A549 (cell line): Measurements from ENCODE around the gene MUC12. TPM values are rescaled to one million over a fixed set of nuclear protein-coding genes. Genes with fewer than 3 reads are reported as not detected.

Source experiments
- ATAC-seq, 2 experiments: fragments of 200-7000 bp in 1 of 2; fragments of >200 bp in 1 of 2; cut with Nextera tagmentation in 1 of 2; cut with Tn5 transposase in 1 of 2; 3 replicates each; pipeline versions ENCODE4 v1.8.0 to v1.9.1; 2018 to 2020; ENCODE audit warnings: mild to moderate bottlenecking in 1 of 2, moderate library complexity in 1 of 2
- CTCF ChIA-PET: fragments of 300-600 bp; sonication (Branson Sonifier 250); formaldehyde crosslinking; extraction: SDS; loops from one replicate; lab custom pipeline; 2021; ENCODE audit warnings: antibody characterized with exemption, inconsistent platforms; lab: Yijun Ruan, JAX
- POLR2A ChIA-PET: fragments of 350-600 bp; formaldehyde crosslinking; extraction: SDS; loops from one replicate; lab custom pipeline; 2021; ENCODE audit warnings: antibody characterized with exemption, inconsistent platforms; lab: Yijun Ruan, JAX
- DNase-seq, 2 experiments: peaks; one replicate each; pipeline versions ENCODE4 v3.0.0 to v3.0.0-alpha.2; 2011 to 2016; ENCODE audit warnings: low read depth in 1 of 2, low spot score in 1 of 2
- FAIRE-seq: peaks from 2 replicates; lab custom pipeline; 2011; peaks lifted over from hg19 to GRCh38; lab: Jason Lieb, UNC
- H3K27ac ChIP-seq, 2 experiments: fragments of >200 bp; sonication (Bioruptor Twin); formaldehyde crosslinking; 3 replicates each; pipeline ENCODE4 v1.5.1; 2016 to 2017
- H3K4me1 ChIP-seq: fragments of >200 bp; sonication (Bioruptor Twin); formaldehyde crosslinking; 3 replicates; pipeline ENCODE4 v1.6.1; 2016
- H3K4me2 ChIP-seq: fragments of >200 bp; sonication (Bioruptor Twin); formaldehyde crosslinking; 3 replicates; pipeline ENCODE4 v1.6.1; 2016
- H3K4me3 ChIP-seq: fragments of >200 bp; sonication (Bioruptor Twin); formaldehyde crosslinking; 3 replicates; pipeline ENCODE4 v1.5.1; 2016
- H3K9me3 ChIP-seq: fragments of >200 bp; sonication (Bioruptor Twin); formaldehyde crosslinking; 3 replicates; pipeline ENCODE4 v1.6.1; 2016
- CBX8 ChIP-seq: fragments of 200-600 bp; sonication (generic); IDR thresholded peaks from 2 replicates; pipeline ENCODE4 v1.6.1; 2016
- E2F6 ChIP-seq: IDR thresholded peaks from 2 replicates; pipeline ENCODE4 v1.6.1; 2012; ENCODE audit warnings: low read depth, borderline replicate concordance
- ELK1 ChIP-seq: fragments of 150-350 bp; IDR thresholded peaks from 2 replicates; pipeline ENCODE4 v1.6.1; 2014; ENCODE audit warnings: low read depth, mild to moderate bottlenecking, low read length
- ESRRA ChIP-seq: fragments of 150-350 bp; IDR thresholded peaks from 2 replicates; pipeline ENCODE4 v1.6.1; 2014; ENCODE audit warnings: mild to moderate bottlenecking, low read length, borderline replicate concordance
- FOSB ChIP-seq: fragments of 250-450 bp; sonication (Bioruptor Pico); IDR thresholded peaks from 2 replicates; pipeline ENCODE4 v1.5.0; 2020; ENCODE audit warnings: mild to moderate bottlenecking, moderate library complexity
- FOSL2 ChIP-seq, 2 experiments: fragments of 450-650 bp in 1 of 2; fragments of >200 bp in 1 of 2; sonication (Bioruptor Twin) in 1 of 2; formaldehyde crosslinking; IDR thresholded peaks; 2 replicates each; pipeline versions ENCODE4 v1.5.0 to v1.6.1; 2016 to 2020; ENCODE audit warnings: mild to moderate bottlenecking in 1 of 2, moderate library complexity in 1 of 2
- FOXS1 ChIP-seq: fragments of 250-450 bp; sonication (Bioruptor Pico); IDR thresholded peaks from 2 replicates; pipeline ENCODE4 v1.5.0; 2020; ENCODE audit warnings: mild to moderate bottlenecking, moderate library complexity
- HEYL ChIP-seq: fragments of 250-450 bp; sonication (Bioruptor Pico); IDR thresholded peaks from 2 replicates; pipeline ENCODE4 v1.8.0; 2021; ENCODE audit warnings: mild to moderate bottlenecking, moderate library complexity
- HMGXB4 ChIP-seq: fragments of 250-450 bp; sonication (Bioruptor Pico); IDR thresholded peaks from 2 replicates; pipeline ENCODE4 v1.5.0; 2021; ENCODE audit warnings: mild to moderate bottlenecking, moderate library complexity, borderline replicate concordance
- HOXA7 ChIP-seq: fragments of 250-450 bp; sonication (Bioruptor Pico); IDR thresholded peaks from 2 replicates; pipeline ENCODE4 v1.5.0; 2020; ENCODE audit warnings: mild to moderate bottlenecking, moderate library complexity
- HOXB5 ChIP-seq: fragments of 250-450 bp; sonication (Bioruptor Pico); IDR thresholded peaks from 2 replicates; pipeline ENCODE4 v1.5.0; 2020; ENCODE audit warnings: mild to moderate bottlenecking, moderate library complexity
- KDM1A ChIP-seq: fragments of 200-600 bp; sonication (generic); IDR thresholded peaks from 2 replicates; pipeline ENCODE4 v1.6.1; 2016; ENCODE audit warnings: low read depth, mild to moderate bottlenecking
- MAFK ChIP-seq: fragments of 450-650 bp; IDR thresholded peaks from 2 replicates; pipeline ENCODE4 v1.6.1; 2014; ENCODE audit not compliant: partially characterized antibody
- MAZ ChIP-seq: fragments of 150-350 bp; IDR thresholded peaks from 2 replicates; pipeline ENCODE4 v1.6.1; 2014; ENCODE audit warnings: antibody characterized with exemption, low read depth, low read length, borderline replicate concordance
- MYC ChIP-seq: IDR thresholded peaks from 2 replicates; pipeline ENCODE4 v1.6.1; 2012; ENCODE audit warnings: mild to moderate bottlenecking, inconsistent platforms, low read length, improper control_type of control experiment, borderline replicate concordance
- NFE2L2 ChIP-seq: fragments of 150-350 bp; conservative IDR thresholded peaks from 2 replicates; pipeline ENCODE4 v1.6.1; 2014; ENCODE audit warnings: low read length
- NR3C1 ChIP-seq: fragments of >200 bp; sonication (Bioruptor Twin); formaldehyde crosslinking; IDR thresholded peaks from 3 replicates; pipeline ENCODE4 v1.6.1; 2017
- PBX3 ChIP-seq: IDR thresholded peaks from 2 replicates; pipeline ENCODE4 v1.6.1; 2012
- POLR2AphosphoS2 ChIP-seq: conservative IDR thresholded peaks from 2 replicates; pipeline ENCODE4 v1.6.1; 2012; ENCODE audit warnings: low read length, improper control_type of control experiment, inconsistent platforms
- RAD21 ChIP-seq, 2 experiments: fragments of >200 bp in 1 of 2; sonication (Bioruptor Twin) in 1 of 2; formaldehyde crosslinking in 1 of 2; IDR thresholded peaks in 1 of 2; conservative IDR thresholded peaks in 1 of 2; 2 replicates in 1 of 2; 3 replicates in 1 of 2; pipeline ENCODE4 v1.6.1; 2012 to 2018; ENCODE audit warnings: inconsistent platforms in 1 of 2
- RARB ChIP-seq: fragments of 250-450 bp; sonication (Bioruptor Pico); IDR thresholded peaks from 2 replicates; pipeline ENCODE4 v1.8.0; 2021; ENCODE audit warnings: mild to moderate bottlenecking, moderate library complexity
- RCOR1 ChIP-seq: fragments of 150-350 bp; IDR thresholded peaks from 2 replicates; pipeline ENCODE4 v1.6.1; 2014; ENCODE audit warnings: antibody characterized with exemption, low read length, low read depth
- REST ChIP-seq: fragments of 200-600 bp; sonication (generic); IDR thresholded peaks from 2 replicates; pipeline ENCODE4 v1.6.1; 2016; ENCODE audit warnings: antibody characterized with exemption, mild to moderate bottlenecking, moderate library complexity
- ZNF302 ChIP-seq: fragments of 250-450 bp; sonication (Bioruptor Pico); IDR thresholded peaks from 2 replicates; pipeline ENCODE4 v1.9.0; 2021; ENCODE audit warnings: inconsistent platforms, mild to moderate bottlenecking, moderate library complexity
- WGBS: methylation state at CpG from one replicate; pipeline ENCODE4 v1.1.6; 2017; ENCODE audit errors: missing lambda C conversion rate; 5-methylcytosine and 5-hydroxymethylcytosine counted together
- polyA plus RNA-seq, 4 experiments: library from polyadenylated mRNA; depleted of rRNA in 3 of 4; stranded (reverse); fragments of >200 nt; fragmentation: RNase III in 1 of 4; extraction: RNeasy Plus Mini Kit Qiagen cat#74134 plus additional on column Dnase treatment in 1 of 4; gene quantifications; 2 replicates in 3 of 4; 3 replicates in 1 of 4; pipeline ENCODE4 v1.2.3, GENCODE V29; 2011 to 2017

MUC12 gene
- polyA plus RNA-seq, 2 of the 4 experiments (the other 2 are of a cell fraction) = 1.2 to 2.4 TPM

GRCh38 chr7:100929808-100930174, 39.6 kb upstream of the MUC12 start:
- ATAC-seq = no peak
- no peak overlapping the region for H3K27ac ChIP-seq

GRCh38 chr7:100933734-100934133, 35.6 kb upstream of the MUC12 start:
- CTCF ChIA-PET = interaction anchor here (1.2 to 3.1 kb wide), 2 partner anchors 9 to 125 kb away, joined by 3 to 14 read pairs; no protein-coding TSS in a partner anchor
- ATAC-seq (peak in 1 of 2 experiments; percentile 40; a peak in 1 of 6 replicates), FAIRE-seq (no peak)
- TF ChIP-seq RARB (no peak), RCOR1 (no peak), NR3C1 (no peak), CBX8 (no peak), E2F6 (no peak), FOSB (no peak), HOXA7 (CRISPR knock-in tag) (no peak), FOSL2 (IDR thresholded peaks at IDR 0.05) (no peak), FOSL2 (CRISPR knock-in tag; IDR thresholded peaks at IDR 0.05) (no peak), NFE2L2 (no peak), MAZ (no peak), HMGXB4 (CRISPR knock-in tag) (no peak), HEYL (CRISPR knock-in tag) (no peak), HOXB5 (CRISPR knock-in tag) (no peak), RAD21 (conservative IDR thresholded peaks at IDR 0.05 in 1 of 2, IDR thresholded peaks at IDR 0.05 in 1 of 2) (no peak)

More at GRCh38 chr7:100929808-100930174, 39.6 kb upstream of the MUC12 start:
- DNase-seq (no peak), FAIRE-seq (no peak)
- Histone ChIP-seq H3K9me3 (peaks cover 16% of the 10 kb centered on the region; the same call in 2 of the 3 replicates), H3K4me2 (no peak overlapping the region), H3K4me1 (no peaks in the 10 kb centered on the region), H3K4me3 (no peak overlapping the region)
- no peak for TF ChIP-seq POLR2AphosphoS2
- TF ChIP-seq HOXA7 (CRISPR knock-in tag) = no peak
- TF ChIP-seq MYC = no peak
- no peak for TF ChIP-seq REST
- TF ChIP-seq ESRRA = no peak
- no peak for TF ChIP-seq FOSL2 (IDR thresholded peaks at IDR 0.05)
- no peak for TF ChIP-seq FOSL2 (CRISPR knock-in tag; IDR thresholded peaks at IDR 0.05)
- TF ChIP-seq KDM1A = no peak
- no peak for TF ChIP-seq CBX8
- no peak for TF ChIP-seq ZNF302 (CRISPR knock-in tag)
- TF ChIP-seq PBX3 = no peak
- no peak for TF ChIP-seq ELK1
- TF ChIP-seq FOXS1 (CRISPR knock-in tag) = no peak
- no peak for TF ChIP-seq MAFK
- POLR2A ChIA-PET = no interaction called here
- WGBS = 62% methylated on average over 1 of the region's 1 CpG
- CTCF ChIA-PET = interaction anchor here (0.5 kb wide), 1 partner anchor 221 kb away, joined by 3 read pairs; no protein-coding TSS in a partner anchor

More at GRCh38 chr7:100933734-100934133, 35.6 kb upstream of the MUC12 start:
- WGBS = 6% methylated on average over 2 of the region's 4 CpGs
- Histone ChIP-seq H3K9me3 (peaks cover 28% of the 10 kb centered on the region), H3K27ac (no peak overlapping the region), H3K4me2 (no peak overlapping the region), H3K4me1 (no peaks in the 10 kb centered on the region), H3K4me3 (no peak overlapping the region)
- DNase-seq = no peak
- POLR2A ChIA-PET = no interaction called here
